NCI-H2196 treated with DMSO at 0.1 percent for 48 hours (cell line): ENCODE measurements around the gene KCNIP1.
A peak's percentile ranks its signal among the peaks of the same experiment; 100 is the strongest.
"Not testable (repeated sequence)": the region's sequence is repeated elsewhere in the genome, so short reads cannot be mapped to it uniquely, and the experiment has no call there.

Experiments used
- DNase-seq: peaks from one replicate; lab custom pipeline; 2025; ENCODE audit not compliant: unreplicated experiment; lab: John Stamatoyannopoulos, UW

KCNIP1 gene

GRCh38 chr5:170746075-170746960, 242.5 kb downstream of the KCNIP1 start:
- no peak for DNase-seq

- no peak for DNase-seq
These were observed 243.1 kb downstream of the KCNIP1 start for GRCh38 chr5:170746961-170747340.

- no peak for DNase-seq
These were observed 243.5 kb downstream of the KCNIP1 start for GRCh38 chr5:170747357-170747756.

GRCh38 chr5:170747851-170748250, 244.0 kb downstream of the KCNIP1 start:
- no peak for DNase-seq

GRCh38 chr5:170748951-170749471, 245.2 kb downstream of the KCNIP1 start:
- DNase-seq: no peak

GRCh38 chr5:170749911-170750431, 246.2 kb downstream of the KCNIP1 start:
- DNase-seq: no peak

GRCh38 chr5:170750791-170751190, 247.0 kb downstream of the KCNIP1 start:
- DNase-seq: no peak

GRCh38 chr5:170751631-170752030, 247.8 kb downstream of the KCNIP1 start:
- no peak for DNase-seq

- no peak for DNase-seq
These were observed 248.7 kb downstream of the KCNIP1 start for GRCh38 chr5:170752257-170753215.

- DNase-seq: no peak
These were observed 249.5 kb downstream of the KCNIP1 start for GRCh38 chr5:170753311-170753710.

- not testable (repeated sequence) for DNase-seq
These were observed 250.7 kb downstream of the KCNIP1 start for GRCh38 chr5:170754508-170754907.

GRCh38 chr5:170755679-170756456, 252.0 kb downstream of the KCNIP1 start:
- peak; percentile 11 for DNase-seq

- no peak for DNase-seq
These were observed 252.9 kb downstream of the KCNIP1 start for GRCh38 chr5:170756691-170757090.

- peak; percentile 33 for DNase-seq
These were observed 253.4 kb downstream of the KCNIP1 start for GRCh38 chr5:170757182-170757601.

- no peak for DNase-seq
These were observed 253.8 kb downstream of the KCNIP1 start for GRCh38 chr5:170757669-170758068.

GRCh38 chr5:170758481-170758880, 254.7 kb downstream of the KCNIP1 start:
- no peak for DNase-seq

GRCh38 chr5:170760113-170760512, 256.3 kb downstream of the KCNIP1 start:
- no peak for DNase-seq

GRCh38 chr5:170761048-170761707, 257.4 kb downstream of the KCNIP1 start:
- DNase-seq: no peak

- no peak for DNase-seq
These were observed 257.9 kb downstream of the KCNIP1 start for GRCh38 chr5:170761708-170762066.

GRCh38 chr5:170762298-170762697, 258.5 kb downstream of the KCNIP1 start:
- DNase-seq: not testable (repeated sequence)
